ENCODE data around the gene RAB22A.

The RAB22A gene

GRCh38 chr20:58297394-58297793 is 12.1 kb upstream of the RAB22A start:
- no peak for FAIRE-seq
- TF ChIP-seq POLR2AphosphoS5 (IDR thresholded peaks at IDR 0.05; ENCODE audit: low read depth, low read length) = no peak
- no peak for TF ChIP-seq POLR2A (IDR thresholded peaks at IDR 0.05; ENCODE audit: low read depth, low read length)
- no peak for TF ChIP-seq TAF1 (IDR thresholded peaks at IDR 0.05; ENCODE audit: low read depth, low read length)
- no peak for TF ChIP-seq PAX5 (IDR thresholded peaks at IDR 0.05; ENCODE audit: insufficient read depth, low read length, severe bottlenecking)
- no peak for TF ChIP-seq SPI1 (IDR thresholded peaks at IDR 0.05; ENCODE audit: low read depth, low read length)
- DNase-seq (ENCODE audit: insufficient read length, low spot score) = no peak

GRCh38 chr20:58300321-58300720 is 9.2 kb upstream of the RAB22A start:
- DNase-seq (ENCODE audit: insufficient read length, low spot score) = no peak
- TF ChIP-seq TAF1 (IDR thresholded peaks at IDR 0.05; ENCODE audit: low read depth, low read length) (no peak), POLR2AphosphoS5 (IDR thresholded peaks at IDR 0.05; ENCODE audit: low read depth, low read length) (no peak), POU2F2 (IDR thresholded peaks at IDR 0.05; ENCODE audit: low read depth, low read length) (no peak), SPI1 (IDR thresholded peaks at IDR 0.05; ENCODE audit: low read depth, low read length) (no peak), POLR2A (IDR thresholded peaks at IDR 0.05; ENCODE audit: low read depth, low read length) (no peak), PAX5 (IDR thresholded peaks at IDR 0.05; ENCODE audit: insufficient read depth, low read length, severe bottlenecking) (no peak)
- no peak for FAIRE-seq

- TF ChIP-seq SPI1 (IDR thresholded peaks at IDR 0.05; ENCODE audit: low read depth, low read length) (no peak), POU2F2 (IDR thresholded peaks at IDR 0.05; ENCODE audit: low read depth, low read length) (no peak), PAX5 (IDR thresholded peaks at IDR 0.05; ENCODE audit: insufficient read depth, low read length, severe bottlenecking) (no peak), POLR2A (IDR thresholded peaks at IDR 0.05; ENCODE audit: low read depth, low read length) (no peak), TAF1 (IDR thresholded peaks at IDR 0.05; ENCODE audit: low read depth, low read length) (no peak), POLR2AphosphoS5 (IDR thresholded peaks at IDR 0.05; ENCODE audit: low read depth, low read length) (no peak)
- no peak for FAIRE-seq
- DNase-seq (ENCODE audit: insufficient read length, low spot score) = no peak
Measured at GRCh38 chr20:58303547-58303946, 6.0 kb upstream of the RAB22A start.

GRCh38 chr20:58305061-58305460 is 4.5 kb upstream of the RAB22A start:
- TF ChIP-seq SPI1 (IDR thresholded peaks at IDR 0.05; ENCODE audit: low read depth, low read length) = no peak
- no peak for TF ChIP-seq TAF1 (IDR thresholded peaks at IDR 0.05; ENCODE audit: low read depth, low read length)
- TF ChIP-seq POLR2A (IDR thresholded peaks at IDR 0.05; ENCODE audit: low read depth, low read length) = no peak
- TF ChIP-seq POLR2AphosphoS5 (IDR thresholded peaks at IDR 0.05; ENCODE audit: low read depth, low read length) = no peak
- TF ChIP-seq POU2F2 (IDR thresholded peaks at IDR 0.05; ENCODE audit: low read depth, low read length) = no peak
- no peak for TF ChIP-seq PAX5 (IDR thresholded peaks at IDR 0.05; ENCODE audit: insufficient read depth, low read length, severe bottlenecking)
- FAIRE-seq (no peak), DNase-seq (ENCODE audit: insufficient read length, low spot score) (no peak)

GRCh38 chr20:58306421-58307261 is 2.9 kb upstream of the RAB22A start:
- TF ChIP-seq PAX5 (IDR thresholded peaks at IDR 0.05; ENCODE audit: insufficient read depth, low read length, severe bottlenecking) (no peak), TAF1 (IDR thresholded peaks at IDR 0.05; ENCODE audit: low read depth, low read length) (no peak), SPI1 (IDR thresholded peaks at IDR 0.05; ENCODE audit: low read depth, low read length) (no peak), POU2F2 (IDR thresholded peaks at IDR 0.05; ENCODE audit: low read depth, low read length) (no peak), POLR2A (IDR thresholded peaks at IDR 0.05; ENCODE audit: low read depth, low read length) (no peak), POLR2AphosphoS5 (IDR thresholded peaks at IDR 0.05; ENCODE audit: low read depth, low read length) (no peak)
- FAIRE-seq = peak; percentile 77
- no peak for DNase-seq (ENCODE audit: insufficient read length, low spot score)

GRCh38 chr20:58307270-58307669 is 2.2 kb upstream of the RAB22A start:
- no peak for FAIRE-seq
- TF ChIP-seq POLR2AphosphoS5 (IDR thresholded peaks at IDR 0.05; ENCODE audit: low read depth, low read length) (no peak), TAF1 (IDR thresholded peaks at IDR 0.05; ENCODE audit: low read depth, low read length) (no peak), PAX5 (IDR thresholded peaks at IDR 0.05; ENCODE audit: insufficient read depth, low read length, severe bottlenecking) (no peak), SPI1 (IDR thresholded peaks at IDR 0.05; ENCODE audit: low read depth, low read length) (no peak)

GRCh38 chr20:58308290-58308679 is 1.2 kb upstream of the RAB22A start:
- no peak for FAIRE-seq
- no peak for TF ChIP-seq SPI1 (IDR thresholded peaks at IDR 0.05; ENCODE audit: low read depth, low read length)
- TF ChIP-seq POLR2A (IDR thresholded peaks at IDR 0.05; ENCODE audit: low read depth, low read length) = no peak
- TF ChIP-seq TAF1 (IDR thresholded peaks at IDR 0.05; ENCODE audit: low read depth, low read length) = no peak
- no peak for TF ChIP-seq POLR2AphosphoS5 (IDR thresholded peaks at IDR 0.05; ENCODE audit: low read depth, low read length)
- no peak for TF ChIP-seq POU2F2 (IDR thresholded peaks at IDR 0.05; ENCODE audit: low read depth, low read length)
- TF ChIP-seq PAX5 (IDR thresholded peaks at IDR 0.05; ENCODE audit: insufficient read depth, low read length, severe bottlenecking) = no peak
- DNase-seq (ENCODE audit: insufficient read length, low spot score) = no peak

More at GRCh38 chr20:58307270-58307669, 2.2 kb upstream of the RAB22A start:
- no peak for DNase-seq (ENCODE audit: insufficient read length, low spot score)

GRCh38 chr20:58308680-58309527 is 611 bp upstream of the RAB22A start:
- no peak for FAIRE-seq
- TF ChIP-seq POLR2AphosphoS5 (IDR thresholded peaks at IDR 0.05; ENCODE audit: low read depth, low read length) (no peak), TAF1 (IDR thresholded peaks at IDR 0.05; ENCODE audit: low read depth, low read length) (no peak), PAX5 (IDR thresholded peaks at IDR 0.05; ENCODE audit: insufficient read depth, low read length, severe bottlenecking) (no peak), SPI1 (IDR thresholded peaks at IDR 0.05; ENCODE audit: low read depth, low read length) (no peak), POLR2A (IDR thresholded peaks at IDR 0.05; ENCODE audit: low read depth, low read length) (no peak), POU2F2 (IDR thresholded peaks at IDR 0.05; ENCODE audit: low read depth, low read length) (no peak)
- peak; percentile 66 for DNase-seq (ENCODE audit: insufficient read length, low spot score)

- no peak for FAIRE-seq
- no peak for DNase-seq (ENCODE audit: insufficient read length, low spot score)
- no peak for TF ChIP-seq POU2F2 (IDR thresholded peaks at IDR 0.05; ENCODE audit: low read depth, low read length)
- no peak for TF ChIP-seq POLR2A (IDR thresholded peaks at IDR 0.05; ENCODE audit: low read depth, low read length)
- TF ChIP-seq POLR2AphosphoS5 (IDR thresholded peaks at IDR 0.05; ENCODE audit: low read depth, low read length) = no peak
- no peak for TF ChIP-seq PAX5 (IDR thresholded peaks at IDR 0.05; ENCODE audit: insufficient read depth, low read length, severe bottlenecking)
- TF ChIP-seq SPI1 (IDR thresholded peaks at IDR 0.05; ENCODE audit: low read depth, low read length) = no peak
- no peak for TF ChIP-seq TAF1 (IDR thresholded peaks at IDR 0.05; ENCODE audit: low read depth, low read length)
Measured at GRCh38 chr20:58310291-58310782, 822 bp downstream of the RAB22A start.

All from GM12891 (cell line).